Activated CD4-positive, alpha-beta T cell treated with anti-CD3 and anti-CD28 coated beads, Interleukin-2, amount 10 ng/mL, durations not matched to agents 7 days and 5 days (primary cell): ENCODE measurements around the gene GLT8D1. TPM values are rescaled to one million over a fixed set of nuclear protein-coding genes. Genes with fewer than 3 reads are reported as not detected.

ENCODE experiments used
- CTCF ChIA-PET: fragments of 350-600 bp; sonication (Branson Sonifier 250); formaldehyde crosslinking; loops from one replicate; lab custom pipeline; 2021; ENCODE audit warnings: antibody characterized with exemption; lab: Charles Lee
- POLR2A ChIA-PET: fragments of 350-600 bp; sonication (Branson Sonifier 250); formaldehyde crosslinking; loops from one replicate; lab custom pipeline; 2021; ENCODE audit warnings: antibody characterized with exemption; lab: Charles Lee
- DNase-seq: peaks from one replicate; pipeline ENCODE4 v3.0.0-alpha.2; 2020
- H3K27ac Mint-ChIP-seq: one replicate; pipeline ENCODE4 v1.8.0; 2021; ENCODE audit warnings: mild to moderate bottlenecking, moderate library complexity, mixed read lengths
- H3K27me3 Mint-ChIP-seq: one replicate; pipeline ENCODE4 v1.8.0; 2021; ENCODE audit warnings: mixed read lengths
- H3K36me3 Mint-ChIP-seq: one replicate; pipeline ENCODE4 v1.8.0; 2021; ENCODE audit warnings: low read depth, mixed read lengths
- H3K4me1 Mint-ChIP-seq: one replicate; pipeline ENCODE4 v1.8.0; 2021; ENCODE audit warnings: mixed read lengths
- H3K4me3 Mint-ChIP-seq: one replicate; pipeline ENCODE4 v1.8.0; 2021; ENCODE audit warnings: mild to moderate bottlenecking, moderate library complexity, mixed read lengths
- H3K9me3 Mint-ChIP-seq: one replicate; pipeline ENCODE4 v1.8.0; 2021; ENCODE audit warnings: mixed read lengths
- total RNA-seq, 2 experiments: library from RNA; stranded (reverse); gene quantifications; one replicate each; pipeline ENCODE4 v1.2.3, GENCODE V29; 2021

Gene GLT8D1
- total RNA-seq, 2 experiments from 2014 or later = 43.0 to 47.2 TPM

DNA sequence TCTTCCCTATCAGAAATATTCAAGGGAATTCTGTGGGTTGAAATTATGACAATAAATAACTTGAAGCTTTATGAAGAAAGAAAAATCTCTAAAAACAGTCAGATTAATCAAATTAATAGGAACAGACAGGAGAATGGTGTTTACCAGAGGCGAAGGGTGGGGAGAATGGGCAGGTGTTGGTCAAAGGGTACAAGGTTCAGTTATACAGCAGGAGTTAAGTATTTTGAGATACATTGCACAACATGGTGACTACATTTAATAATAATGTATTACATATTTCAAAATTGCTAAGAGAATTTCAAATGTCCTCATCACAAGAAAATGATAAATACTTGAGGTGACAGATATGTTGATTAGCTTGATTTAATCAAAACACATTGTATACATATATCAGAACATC is 18.9 kb upstream of the GLT8D1 start:
- CTCF ChIA-PET = interaction anchor here (1.1 kb wide), 2 partner anchors 9 to 14 kb away, joined by 3 to 5 read pairs; no protein-coding TSS in a partner anchor
- no peak overlapping the region for H3K27ac Mint-ChIP-seq
- H3K27me3 Mint-ChIP-seq = no peaks in the 10 kb centered on the region
- H3K4me1 Mint-ChIP-seq = peaks cover 34% of the 10 kb centered on the region
- DNase-seq = no peak
- H3K4me3 Mint-ChIP-seq = no peak overlapping the region
- H3K9me3 Mint-ChIP-seq = peaks cover 16% of the 10 kb centered on the region
- H3K36me3 Mint-ChIP-seq = peaks cover 32% of the 10 kb centered on the region
- POLR2A ChIA-PET = no interaction called here

DNA sequence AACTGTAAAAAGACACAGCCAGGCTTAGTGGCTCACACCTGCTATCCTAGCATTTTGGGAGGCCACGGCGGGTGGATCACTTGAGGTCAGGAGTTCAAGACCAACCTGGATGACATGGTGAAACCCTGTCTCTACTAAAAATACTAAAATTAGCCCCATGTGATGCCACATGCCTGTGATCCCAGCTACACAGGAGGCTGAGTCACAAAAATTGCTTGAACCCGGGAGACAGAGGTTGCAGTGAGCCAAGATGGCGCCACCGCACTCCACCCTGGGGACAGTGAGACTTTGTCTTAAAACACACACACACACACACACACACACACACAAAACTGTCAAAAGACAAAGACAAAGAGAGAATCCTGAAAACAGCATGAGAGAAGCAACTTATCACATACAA is 18.3 kb upstream of the GLT8D1 start:
- H3K27me3 Mint-ChIP-seq = no peaks in the 10 kb centered on the region
- peaks cover 15% of the 10 kb centered on the region for H3K9me3 Mint-ChIP-seq
- CTCF ChIA-PET = interaction anchor here (0.6 kb wide), 2 partner anchors 18 to 816 kb away, joined by 3 read pairs; no protein-coding TSS in a partner anchor
- no peak overlapping the region for H3K4me3 Mint-ChIP-seq
- peaks cover 32% of the 10 kb centered on the region for H3K36me3 Mint-ChIP-seq
- peaks cover 34% of the 10 kb centered on the region for H3K4me1 Mint-ChIP-seq
- no peak overlapping the region for H3K27ac Mint-ChIP-seq
- POLR2A ChIA-PET = no interaction called here
- no peak for DNase-seq

DNA sequence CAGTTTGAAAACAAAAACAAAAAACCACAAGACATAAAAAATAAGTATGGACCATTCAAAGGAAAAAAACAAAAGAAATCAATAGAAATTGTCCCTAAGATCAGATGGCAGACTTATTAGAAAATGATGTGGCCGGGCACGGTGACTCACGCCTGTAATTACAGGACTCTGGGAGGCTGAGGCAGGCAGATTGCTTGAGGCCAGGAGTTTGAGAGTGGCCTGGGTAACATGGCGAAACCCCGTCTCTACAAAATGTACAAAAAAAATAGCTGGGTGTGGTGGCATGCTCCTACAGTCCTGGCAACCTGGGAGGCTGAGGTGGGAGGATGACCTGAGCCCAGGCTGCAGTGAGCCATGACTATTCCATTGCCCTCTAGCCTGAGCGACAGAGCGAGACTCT is 16.9 kb upstream of the GLT8D1 start:
- Mint-ChIP-seq H3K36me3 (peaks cover 26% of the 10 kb centered on the region), H3K4me1 (peaks cover 34% of the 10 kb centered on the region)
- POLR2A ChIA-PET = no interaction called here

DNA sequence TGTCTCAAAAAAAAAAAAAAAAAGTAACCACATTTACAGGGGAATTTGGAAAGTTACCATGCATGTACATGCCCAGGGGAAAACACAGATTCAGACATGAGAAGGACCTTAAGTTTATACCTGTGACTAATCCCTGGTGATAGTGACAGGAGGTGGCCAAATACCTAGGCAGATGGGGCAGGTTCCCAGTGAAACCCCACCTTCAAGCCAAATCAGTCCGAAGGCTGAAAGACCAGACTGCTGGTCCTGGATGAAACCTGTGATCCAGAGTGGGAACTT is 16.1 kb upstream of the GLT8D1 start:
- CTCF ChIA-PET = interaction anchor here (1.1 to 1.9 kb wide), 2 partner anchors 16 to 18 kb away, joined by 3 to 6 read pairs; partner anchors contain the start of genes GLT8D1 and SPCS1
- Mint-ChIP-seq H3K36me3 (peaks cover 22% of the 10 kb centered on the region), H3K4me3 (no peak overlapping the region), H3K27me3 (no peaks in the 10 kb centered on the region), H3K4me1 (peaks cover 34% of the 10 kb centered on the region), H3K27ac (peak overlapping the region; percentile 82), H3K9me3 (peaks cover 7% of the 10 kb centered on the region)
- no peak for DNase-seq
- POLR2A ChIA-PET = interaction anchor here (0.7 kb wide), 1 partner anchor 49 kb away, joined by 4 read pairs; no protein-coding TSS in a partner anchor

More for the DNA sequence above, 16.9 kb upstream of the GLT8D1 start:
- no peak for DNase-seq
- CTCF ChIA-PET = no interaction called here
- Mint-ChIP-seq H3K9me3 (peaks cover 9% of the 10 kb centered on the region), H3K27ac (peak overlapping the region; percentile 41), H3K4me3 (no peak overlapping the region), H3K27me3 (no peaks in the 10 kb centered on the region)

DNA sequence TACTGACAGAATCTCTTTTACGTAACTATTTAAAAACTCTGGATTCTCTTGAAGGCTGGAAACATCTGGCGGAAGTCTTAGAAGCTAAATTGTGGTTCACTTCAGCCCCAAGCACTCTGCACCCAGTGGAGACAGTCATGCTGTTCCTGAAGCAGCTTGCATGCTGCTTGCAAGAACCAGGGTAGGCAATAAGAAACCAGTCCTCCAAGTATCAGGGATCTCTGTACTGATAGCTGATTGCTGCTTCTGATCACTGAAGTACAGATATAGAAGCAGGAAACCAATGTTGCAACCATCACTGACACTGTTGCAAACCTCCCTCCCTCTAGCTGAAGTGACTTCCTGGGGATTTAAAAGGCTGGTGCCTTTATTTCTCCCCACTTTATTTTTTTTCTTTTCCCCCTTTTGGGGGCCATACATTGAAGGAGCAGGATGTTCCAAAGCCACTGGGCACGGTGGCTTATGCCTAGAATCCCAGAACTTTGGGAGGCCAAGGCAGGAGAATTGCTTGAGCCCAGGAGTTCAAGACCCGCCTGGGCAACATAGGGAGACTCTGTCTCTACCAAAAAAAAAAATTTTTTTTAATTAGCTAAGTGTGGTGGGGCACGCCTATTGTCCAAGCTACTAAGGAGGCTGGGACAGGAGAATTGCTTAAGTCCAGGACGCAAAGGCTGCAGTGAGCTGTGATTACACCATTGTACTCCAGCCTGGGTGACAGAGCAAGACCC is 15.6 kb upstream of the GLT8D1 start:
- DNase-seq = peak; percentile 56
- peak overlapping the region; percentile 82 for H3K27ac Mint-ChIP-seq
- no peaks in the 10 kb centered on the region for H3K27me3 Mint-ChIP-seq
- H3K4me1 Mint-ChIP-seq = peaks cover 34% of the 10 kb centered on the region
- H3K9me3 Mint-ChIP-seq = peaks cover 7% of the 10 kb centered on the region
- H3K36me3 Mint-ChIP-seq = peaks cover 24% of the 10 kb centered on the region
- ChIA-PET CTCF (interaction anchor here (1.1 to 1.9 kb wide), 3 partner anchors 15 to 211 kb away, joined by 3 to 6 read pairs (median 3); partner anchors contain the start of genes GLT8D1 and SPCS1), POLR2A (interaction anchor here (0.6 to 0.7 kb wide), 2 partner anchors 9 to 49 kb away, joined by 4 read pairs; no protein-coding TSS in a partner anchor)
- peak overlapping the region; percentile 4 for H3K4me3 Mint-ChIP-seq

DNA sequence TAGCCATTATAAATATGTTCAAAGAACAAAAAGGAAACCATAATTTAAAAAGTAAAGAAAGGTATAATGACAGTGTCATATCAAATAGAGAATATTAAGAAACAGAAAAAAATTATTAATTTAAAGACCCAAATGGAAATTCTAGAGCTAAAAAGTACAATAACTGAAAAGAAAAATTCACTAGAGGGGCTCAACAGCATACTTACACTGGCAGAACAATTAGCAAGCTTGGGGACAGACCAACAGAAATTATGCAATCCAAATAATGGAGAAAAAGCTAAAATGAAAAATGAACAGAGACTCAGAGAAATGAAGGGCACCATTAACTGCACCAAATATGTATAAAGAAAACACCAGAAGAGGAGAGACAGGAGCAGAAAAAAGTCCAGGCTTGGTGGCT is 14.0 kb upstream of the GLT8D1 start:
- POLR2A ChIA-PET = no interaction called here

DNA sequence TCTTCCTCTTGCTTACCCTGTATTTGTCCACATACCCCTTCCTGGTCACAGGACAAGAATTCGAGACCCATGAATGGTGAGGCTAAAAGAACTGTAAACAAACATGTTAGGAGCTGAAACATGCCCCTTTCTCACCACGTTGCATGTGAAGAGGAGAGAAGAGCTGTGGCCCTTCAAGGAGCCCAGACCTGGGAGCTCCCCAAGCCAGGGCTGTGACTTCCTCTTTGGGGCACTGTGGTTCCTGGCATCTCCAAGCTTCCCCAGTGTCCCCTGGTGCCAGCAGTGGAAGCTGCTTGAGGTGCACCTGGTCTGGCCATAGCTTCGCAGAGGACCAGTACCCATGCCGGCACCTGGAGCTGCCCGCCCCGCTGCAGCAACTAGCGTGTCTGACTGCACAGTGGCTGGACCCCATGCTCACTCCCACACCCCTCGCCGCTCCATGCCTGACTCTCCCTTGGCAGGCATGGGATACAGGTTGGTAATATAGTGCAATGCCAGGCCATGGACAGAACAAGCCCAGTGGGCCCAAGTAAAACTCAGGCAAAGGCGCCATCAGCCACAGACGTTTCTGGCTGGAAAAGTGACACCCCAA is 10.2 kb upstream of the GLT8D1 start:
- Mint-ChIP-seq H3K36me3 (peaks cover 27% of the 10 kb centered on the region), H3K9me3 (peaks cover 7% of the 10 kb centered on the region), H3K4me3 (no peak overlapping the region), H3K27me3 (no peaks in the 10 kb centered on the region), H3K27ac (no peak overlapping the region), H3K4me1 (peaks cover 12% of the 10 kb centered on the region)
- ChIA-PET CTCF (interaction anchor here (0.6 to 1.6 kb wide), 3 partner anchors 9 to 333 kb away, joined by 4 to 7 read pairs (median 5); no protein-coding TSS in a partner anchor), POLR2A (interaction anchor here (0.5 kb wide), 1 partner anchor 111 kb away, joined by 3 read pairs; no protein-coding TSS in a partner anchor)
- no peak for DNase-seq

More for the DNA sequence above, 14.0 kb upstream of the GLT8D1 start:
- Mint-ChIP-seq H3K27ac (peak overlapping the region; percentile 73), H3K4me3 (no peak overlapping the region), H3K9me3 (peaks cover 7% of the 10 kb centered on the region), H3K27me3 (no peaks in the 10 kb centered on the region), H3K4me1 (peaks cover 34% of the 10 kb centered on the region), H3K36me3 (peaks cover 22% of the 10 kb centered on the region)
- CTCF ChIA-PET = interaction anchor here (0.5 kb wide), 1 partner anchor 51 kb away, joined by 3 read pairs; the partner anchor contains the start of gene NEK4
- no peak for DNase-seq

DNA sequence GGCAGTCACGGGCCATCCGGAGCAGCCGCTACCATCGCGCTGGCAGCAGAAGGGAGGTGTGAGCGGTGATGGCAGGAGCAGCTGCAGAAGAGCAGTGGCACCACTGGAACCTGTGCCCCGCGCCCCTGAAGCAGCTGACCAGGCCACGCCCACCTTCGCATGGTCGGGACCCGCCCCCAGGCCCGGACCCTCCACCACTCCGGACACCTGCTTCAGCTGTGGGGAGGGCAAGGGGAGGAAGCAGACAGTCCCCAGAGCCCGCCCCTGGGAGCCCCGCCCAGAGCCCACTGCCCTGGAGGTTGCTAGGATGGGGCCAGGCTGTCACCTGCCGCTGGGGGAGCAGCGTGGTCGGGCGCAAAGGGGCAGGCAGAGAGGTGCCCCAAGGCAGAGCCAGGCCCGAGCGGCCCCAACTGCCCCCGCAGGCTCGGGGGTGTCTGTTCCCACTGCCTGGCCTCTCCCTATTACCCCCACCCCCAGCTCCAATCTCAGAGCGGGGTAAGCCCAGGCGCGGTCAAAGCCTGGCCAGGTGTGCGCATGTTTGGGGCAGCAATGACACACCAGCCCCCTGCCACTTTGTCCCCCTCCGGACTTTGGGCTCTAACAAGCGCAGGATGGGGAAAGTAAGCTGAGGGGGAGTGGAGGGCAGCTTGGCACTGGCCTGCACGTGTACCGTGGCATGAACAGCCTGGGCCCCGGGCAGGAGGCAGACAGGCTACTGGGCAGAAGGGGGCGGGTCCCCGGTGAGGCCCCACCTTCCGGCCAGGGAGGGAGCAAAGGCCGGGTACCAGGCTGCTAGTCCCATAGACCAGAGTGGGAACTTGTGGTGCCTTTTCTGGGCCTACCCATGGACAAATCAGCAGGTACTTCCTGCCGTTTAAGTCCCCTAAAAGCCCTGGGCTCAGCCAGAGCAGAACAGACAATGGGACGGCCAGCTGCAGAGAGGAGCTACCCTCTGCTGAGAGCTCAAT is 9.0 kb upstream of the GLT8D1 start:
- Mint-ChIP-seq H3K4me3 (no peak overlapping the region), H3K4me1 (peaks cover 3% of the 10 kb centered on the region), H3K9me3 (peaks cover 3% of the 10 kb centered on the region), H3K27me3 (no peaks in the 10 kb centered on the region), H3K27ac (no peak overlapping the region), H3K36me3 (peaks cover 24% of the 10 kb centered on the region)
- POLR2A ChIA-PET = no interaction called here
- no peak for DNase-seq
- CTCF ChIA-PET = interaction anchor here (0.6 to 1.2 kb wide), 2 partner anchors 85 to 334 kb away, joined by 3 to 4 read pairs; no protein-coding TSS in a partner anchor

DNA sequence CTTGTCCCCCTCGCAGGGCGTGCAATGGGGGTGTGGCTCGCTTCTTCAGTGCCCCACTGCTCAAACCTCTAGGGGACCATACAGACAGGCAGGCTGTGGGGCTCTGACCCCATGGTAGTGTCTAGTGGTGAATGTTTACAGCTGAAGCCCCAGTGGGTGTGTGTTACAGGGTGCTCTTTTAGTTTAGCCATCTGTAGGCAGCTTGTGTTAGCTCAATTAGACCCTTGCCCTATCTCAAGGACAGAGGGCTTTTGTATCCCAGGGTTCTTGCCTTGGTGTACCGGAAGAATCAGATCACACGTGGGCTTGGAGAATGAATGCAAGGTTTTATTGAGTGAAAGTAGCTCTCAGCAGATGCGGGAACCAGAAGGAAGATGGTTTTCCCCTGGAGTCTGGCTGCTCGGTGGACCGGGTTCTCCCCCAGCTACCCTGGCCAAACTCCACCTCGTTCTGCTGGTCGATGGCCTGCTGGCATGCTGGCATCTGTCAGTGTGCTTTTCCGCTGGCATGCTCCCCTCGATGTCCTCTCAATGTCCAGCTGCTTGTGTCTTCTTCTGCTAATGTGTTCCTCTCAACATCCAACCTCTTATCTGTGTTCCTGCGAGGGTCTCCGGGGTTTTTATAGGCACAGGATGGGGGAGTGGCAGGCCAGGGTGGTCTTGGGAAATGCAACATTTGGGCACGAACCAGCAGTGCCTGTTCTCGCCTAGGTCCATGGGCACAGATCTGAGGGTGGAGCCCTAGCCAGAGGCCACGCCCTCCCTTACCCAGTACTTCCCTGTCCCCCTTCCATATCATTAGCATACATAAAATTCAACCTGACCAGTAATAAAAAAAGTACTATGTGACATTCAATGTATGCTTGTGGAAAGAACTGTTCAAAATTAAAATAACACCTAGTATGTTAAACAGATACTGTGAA is 7.0 kb upstream of the GLT8D1 start:
- H3K27ac Mint-ChIP-seq = no peak overlapping the region
- peaks cover 27% of the 10 kb centered on the region for H3K36me3 Mint-ChIP-seq
- ChIA-PET POLR2A (no interaction called here), CTCF (no interaction called here)
- no peaks in the 10 kb centered on the region for H3K9me3 Mint-ChIP-seq
- DNase-seq = no peak
- no peaks in the 10 kb centered on the region for H3K27me3 Mint-ChIP-seq
- peaks cover 13% of the 10 kb centered on the region for H3K4me1 Mint-ChIP-seq
- H3K4me3 Mint-ChIP-seq = no peak overlapping the region

DNA sequence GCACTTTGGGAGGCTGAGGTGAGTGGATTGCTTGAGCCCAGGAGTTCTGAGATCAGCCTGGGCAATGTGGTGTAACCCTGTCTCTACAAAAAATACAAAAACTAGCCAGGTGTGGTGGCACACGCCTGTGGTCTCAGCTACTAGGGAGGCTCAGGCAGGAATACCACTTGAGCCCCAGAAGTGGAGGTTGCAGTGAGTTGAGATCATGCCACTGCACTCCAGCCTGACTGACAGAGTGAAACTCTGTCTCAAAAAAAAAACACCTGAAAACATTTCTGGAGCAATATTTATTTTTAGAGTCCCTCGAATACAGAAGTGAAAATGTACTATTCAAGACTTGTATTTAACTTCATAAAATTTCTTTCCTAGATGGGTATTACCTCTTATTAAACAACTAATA is 4.9 kb upstream of the GLT8D1 start:
- no peak overlapping the region for H3K4me3 Mint-ChIP-seq
- no peaks in the 10 kb centered on the region for H3K27me3 Mint-ChIP-seq
- H3K4me1 Mint-ChIP-seq = peaks cover 22% of the 10 kb centered on the region
- CTCF ChIA-PET = no interaction called here
- H3K9me3 Mint-ChIP-seq = no peaks in the 10 kb centered on the region
- no peak for DNase-seq
- POLR2A ChIA-PET = no interaction called here
- no peak overlapping the region for H3K27ac Mint-ChIP-seq
- H3K36me3 Mint-ChIP-seq = peaks cover 28% of the 10 kb centered on the region

DNA sequence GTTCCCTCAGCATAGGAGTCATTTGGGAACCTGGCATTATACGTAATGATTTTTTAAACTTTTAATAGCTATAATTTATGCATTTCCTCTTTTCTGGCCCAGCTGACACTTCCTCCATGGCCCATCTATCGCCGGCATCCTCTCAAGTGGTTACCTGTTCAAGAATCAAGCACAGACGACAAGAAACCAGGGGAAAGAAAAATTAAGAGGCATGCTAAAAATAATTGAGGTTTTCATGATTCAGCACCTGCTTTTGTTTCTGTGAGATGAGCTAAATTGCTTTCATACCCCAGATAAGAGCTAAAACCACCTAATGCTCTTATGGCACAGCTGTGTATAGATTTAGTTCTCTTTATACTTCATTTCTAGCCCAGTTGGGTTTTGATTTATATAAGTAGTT is 2.0 kb upstream of the GLT8D1 start:
- H3K27me3 Mint-ChIP-seq = no peaks in the 10 kb centered on the region
- peak overlapping the region; percentile 21 for H3K27ac Mint-ChIP-seq
- DNase-seq = no peak
- H3K9me3 Mint-ChIP-seq = no peaks in the 10 kb centered on the region
- ChIA-PET CTCF (interaction anchor here (0.7 to 2.2 kb wide), 3 partner anchors 8 to 13 kb away, joined by 3 to 7 read pairs (median 4); no protein-coding TSS in a partner anchor), POLR2A (no interaction called here)
- peaks cover 25% of the 10 kb centered on the region for H3K36me3 Mint-ChIP-seq
- H3K4me1 Mint-ChIP-seq = peaks cover 36% of the 10 kb centered on the region
- peak overlapping the region; percentile 96 for H3K4me3 Mint-ChIP-seq
